Brain pericyte (primary cell): ENCODE data around the gene NEU1.
"Not testable (repeated sequence)": the region's sequence is repeated elsewhere in the genome, so short reads cannot be mapped to it uniquely, and the experiment has no call there.

ENCODE experiments used
- DNase-seq: peaks from one replicate; pipeline ENCODE4 v3.0.0-alpha.2; 2012; ENCODE audit warnings: low read depth, low spot score

NEU1 gene

GRCh38 chr6:31817929-31818511, 44.6 kb downstream of the NEU1 start:
- not testable (repeated sequence) for DNase-seq

GRCh38 chr6:31817133-31817928, 45.3 kb downstream of the NEU1 start:
- not testable (repeated sequence) for DNase-seq

GRCh38 chr6:31815025-31815838, 47.4 kb downstream of the NEU1 start, which contains the start of the genes HSPA1A and HSPA1L:
Gene HSPA1A, plus strand, starts transcription at chr6:31815543. Its CDS starts 214 bp downstream, at chr6:31815757.
Gene HSPA1L, minus strand, starts transcription at chr6:31815283. Its CDS starts 3,311 bp downstream, at chr6:31811972.
- peak; percentile 79 for DNase-seq

- DNase-seq: peak; percentile 79
Observed at GRCh38 chr6:31814677-31815024, 48.0 kb downstream of the NEU1 start.

- no peak for DNase-seq
Observed at GRCh38 chr6:31813465-31813849, 49.2 kb downstream of the NEU1 start.

GRCh38 chr6:31811645-31812044, 51.0 kb downstream of the NEU1 start:
- no peak for DNase-seq

GRCh38 chr6:31808599-31808998, 54.0 kb downstream of the NEU1 start:
- not testable (repeated sequence) for DNase-seq
